GM12878 (cell line): ENCODE measurements around the gene ANKRD44. TPM values are rescaled to one million over a fixed set of nuclear protein-coding genes. Genes with fewer than 3 reads are reported as not detected.

Source experiments
- ATAC-seq: fragments of 200-7000 bp; cut with Tn5 transposase; 3 replicates; pipeline ENCODE4 v1.9.1; 2020; ENCODE audit warnings: mild to moderate bottlenecking, moderate library complexity
- BruUV-seq: library from RNA; stranded (reverse); fragments of 400-500 nt; replicated peaks from 2 replicates; lab custom pipeline; 2021; lab: Mats Ljungman, UMichigan
- CTCF ChIA-PET: fragments of 300-600 bp; sonication (Branson Sonifier 250); formaldehyde crosslinking; extraction: SDS; loops from one replicate; lab custom pipeline; 2021; ENCODE audit warnings: inconsistent platforms; lab: Yijun Ruan, JAX
- POLR2A ChIA-PET: fragments of 350-600 bp; formaldehyde crosslinking; extraction: SDS; loops from one replicate; lab custom pipeline; 2021; ENCODE audit warnings: inconsistent platforms; lab: Charles Lee
- RAD21 ChIA-PET: fragments of 300-600 bp; sonication (Branson Sonifier 250); formaldehyde crosslinking; loops from one replicate; lab custom pipeline; 2023; ENCODE audit warnings: antibody characterized with exemption; ENCODE audit not compliant: unreplicated experiment; lab: Charles Lee
- SMC1A ChIA-PET: fragments of 300-600 bp; sonication (Branson Sonifier 250); formaldehyde crosslinking; loops from one replicate; lab custom pipeline; 2023; ENCODE audit not compliant: unreplicated experiment, uncharacterized antibody; lab: Charles Lee
- DNase-seq: peaks from one replicate; pipeline ENCODE4 v3.0.0-alpha.2; 2011; ENCODE audit warnings: low read depth, low spot score
- FAIRE-seq: peaks from 3 replicates; lab custom pipeline; 2011; peaks lifted over from hg19 to GRCh38; lab: Jason Lieb, UNC
- H2AFZ ChIP-seq: 2 replicates; pipeline ENCODE4 v1.6.0; 2011; ENCODE audit warnings: low read depth, low read length, control low read depth; ENCODE audit not compliant: control insufficient read depth
- H3K27ac ChIP-seq: 2 replicates; pipeline ENCODE4 v1.5.1; 2011; ENCODE audit warnings: control low read depth; ENCODE audit not compliant: control insufficient read depth, insufficient read depth
- H3K27me3 ChIP-seq, 2 experiments: replicated peaks in 1 of 2; 2 replicates each; pipeline versions ENCODE4 v1.6.0 to v1.6.1; 2011; ENCODE audit warnings: low read length in 1 of 2; ENCODE audit not compliant: control insufficient read depth in 2 of 2, insufficient read depth in 2 of 2
- H3K36me3 ChIP-seq, 2 experiments: 2 replicates each; pipeline ENCODE4 v1.5.1; 2011; ENCODE audit warnings: low read length in 1 of 2; ENCODE audit not compliant: control insufficient read depth in 2 of 2, insufficient read depth in 2 of 2
- H3K4me1 ChIP-seq: 2 replicates; pipeline ENCODE4 v1.6.1; 2011; ENCODE audit warnings: mild to moderate bottlenecking, low read length, moderate library complexity, mixed read lengths; ENCODE audit not compliant: control insufficient read depth, insufficient read depth
- H3K4me2 ChIP-seq: 2 replicates; pipeline ENCODE4 v1.6.0; 2011; ENCODE audit warnings: control low read depth; ENCODE audit not compliant: control insufficient read depth, insufficient read depth
- H3K4me3 ChIP-seq: fragments of 200-600 bp; sonication (generic); 2 replicates; pipeline ENCODE4 v1.5.1; 2016
- H3K79me2 ChIP-seq: 2 replicates; pipeline ENCODE4 v1.6.0; 2011; ENCODE audit warnings: low read length; ENCODE audit not compliant: control insufficient read depth, insufficient read depth
- H3K9ac ChIP-seq: 2 replicates; pipeline ENCODE4 v1.8.0; 2011; ENCODE audit warnings: low read length, control low read depth, mixed read lengths; ENCODE audit not compliant: control insufficient read depth, insufficient read depth
- H3K9me3 ChIP-seq: replicated peaks from 3 replicates; pipeline ENCODE4 v1.5.1; 2011; ENCODE audit warnings: mild to moderate bottlenecking, low read length; ENCODE audit not compliant: control insufficient read depth, insufficient read depth
- H4K20me1 ChIP-seq: 2 replicates; pipeline ENCODE4 v1.6.0; 2011; ENCODE audit not compliant: control insufficient read depth, insufficient read depth
- EP300 ChIP-seq, 2 experiments: fragments of 150-350 bp in 1 of 2; IDR thresholded peaks; 2 replicates each; pipeline ENCODE4 v1.6.1; 2011 to 2012; ENCODE audit warnings: low read depth in 2 of 2, low read length in 2 of 2, borderline replicate concordance in 1 of 2, improper control_type of control experiment in 1 of 2, inconsistent platforms in 1 of 2; ENCODE audit not compliant: control insufficient read depth in 1 of 2
- EZH2 ChIP-seq: IDR thresholded peaks from 2 replicates; pipeline ENCODE4 v1.6.1; 2012; ENCODE audit warnings: low read depth, mild to moderate bottlenecking, control low read depth, inconsistent platforms, low read length, borderline replicate concordance; ENCODE audit not compliant: control insufficient read depth
- IRF4 ChIP-seq: IDR thresholded peaks from 2 replicates; pipeline ENCODE4 v1.6.1; 2011; ENCODE audit warnings: low read depth, low read length
- MEF2A ChIP-seq: IDR thresholded peaks from 2 replicates; pipeline ENCODE4 v1.6.1; 2011; ENCODE audit warnings: low read depth, mild to moderate bottlenecking, low read length, moderate library complexity; ENCODE audit not compliant: insufficient read depth
- MTA3 ChIP-seq: IDR thresholded peaks from 2 replicates; pipeline ENCODE4 v1.6.1; 2012; ENCODE audit warnings: low read length, inconsistent platforms, borderline replicate concordance
- NFXL1 ChIP-seq: fragments of 450-650 bp; IDR thresholded peaks from 2 replicates; pipeline ENCODE4 v1.6.1; 2017; ENCODE audit warnings: antibody characterized with exemption, mild to moderate bottlenecking, borderline replicate concordance
- NR2C2 ChIP-seq: IDR thresholded peaks from 2 replicates; pipeline ENCODE4 v1.6.1; 2011; ENCODE audit warnings: borderline replicate concordance, low read depth; ENCODE audit not compliant: control insufficient read depth, insufficient read length
- NRF1 ChIP-seq: conservative IDR thresholded peaks from 2 replicates; pipeline ENCODE4 v1.6.1; 2011; ENCODE audit warnings: mild to moderate bottlenecking, low read depth, low read length, improper control_type of control experiment
- SMAD5 ChIP-seq: IDR thresholded peaks from 2 replicates; pipeline ENCODE4 v1.6.1; 2016; ENCODE audit warnings: antibody characterized with exemption, low read depth
- SRF ChIP-seq, 2 experiments: IDR thresholded peaks; 2 replicates each; pipeline ENCODE4 v1.6.1; 2011; ENCODE audit warnings: low read depth in 2 of 2, low read length in 2 of 2, mild to moderate bottlenecking in 1 of 2, moderate library complexity in 1 of 2
- SUPT20H ChIP-seq: IDR thresholded peaks from 2 replicates; pipeline ENCODE4 v1.6.1; 2011; ENCODE audit warnings: low read depth, mild to moderate bottlenecking, low read length, moderate library complexity, borderline replicate concordance; ENCODE audit not compliant: control insufficient read depth
- SUZ12 ChIP-seq: fragments of 200-600 bp; sonication (generic); IDR thresholded peaks from one replicate; pipeline ENCODE4 v1.6.1; 2018; ENCODE audit warnings: antibody characterized with exemption, mild to moderate bottlenecking; ENCODE audit not compliant: unreplicated experiment
- WRNIP1 ChIP-seq: IDR thresholded peaks from 2 replicates; pipeline ENCODE4 v1.6.1; 2011; ENCODE audit warnings: low read depth, low read length, improper control_type of control experiment, borderline replicate concordance
- ZNF207 ChIP-seq: fragments of 450-650 bp; IDR thresholded peaks from 2 replicates; pipeline ENCODE4 v1.6.1; 2014; ENCODE audit warnings: antibody characterized with exemption, mild to moderate bottlenecking, borderline replicate concordance
- ZNF217 ChIP-seq: fragments of 450-650 bp; IDR thresholded peaks from 2 replicates; pipeline ENCODE4 v1.6.1; 2017; ENCODE audit warnings: antibody characterized with exemption, mild to moderate bottlenecking
- WGBS: methylation state at CpG from one replicate; pipeline ENCODE4 v1.1.6; 2016; ENCODE audit warnings: low lambda C conversion rate; ENCODE audit not compliant: insufficient replicate concordance, insufficient coverage; ENCODE audit errors: missing lambda C conversion rate; 5-methylcytosine and 5-hydroxymethylcytosine counted together
- in situ Hi-C: fragments of 300-500 bp; cut with MboI; formaldehyde crosslinking; loops from 9 replicates; pipeline ENCODE4 v1.14.3; 2018; ENCODE audit warnings: mixed read lengths
- intact Hi-C: fragments of 100-400 bp; cut with micrococcal nuclease; formaldehyde crosslinking; loops from one replicate; pipeline ENCODE4 v1.14.2; 2022; ENCODE audit not compliant: unreplicated experiment
- polyA plus RNA-seq, 11 experiments: library from polyadenylated mRNA; depleted of rRNA in 4 of 11; unstranded in 6 of 11; stranded (reverse) in 5 of 11; fragments of >200 nt; fragmentation: Nextera tagmentation in 4 of 11; fragmentation: Illumina TruSeq in 1 of 11; extraction: Ambion mirVana in 4 of 11; extraction: Trizol in 1 of 11; gene quantifications; 1 replicate in 1 of 11; 2 replicates in 10 of 11; pipeline versions ENCODE4 v1.2.1 to v1.2.3, GENCODE V29; 2011 to 2016; ENCODE audit warnings: inconsistent platforms in 2 of 11, missing spikeins in 2 of 11, low read depth in 1 of 11
- total RNA-seq, 4 experiments: library from RNA; depleted of rRNA in 3 of 4; stranded (reverse); fragments of >200 nt in 3 of 4; fragmentation: Illumina TruSeq in 1 of 4; extraction: Trizol in 1 of 4; gene quantifications; 2 replicates each; pipeline versions ENCODE4 v1.2.1 to v1.2.3, GENCODE V29; 2013 to 2021
- TF ChIP-seq, protein P1 (sequence below): fragments of 450-650 bp; IDR thresholded peaks from 2 replicates; pipeline ENCODE4 v1.6.1; 2016; ENCODE audit warnings: mild to moderate bottlenecking
- TF ChIP-seq, protein P2 (sequence below): IDR thresholded peaks from 2 replicates; pipeline ENCODE4 v1.6.1; 2011; ENCODE audit warnings: borderline replicate concordance, low read depth, mild to moderate bottlenecking, moderate library complexity, mixed read lengths, low read length; ENCODE audit not compliant: insufficient read depth; ENCODE audit errors: extremely low read length
- TF ChIP-seq, protein P3 (sequence below): fragments of 450-650 bp; IDR thresholded peaks from 2 replicates; pipeline ENCODE4 v1.6.1; 2018; ENCODE audit warnings: borderline replicate concordance, mild to moderate bottlenecking; ENCODE audit not compliant: partially characterized antibody
- TF ChIP-seq, protein P4 (sequence below): IDR thresholded peaks from 2 replicates; pipeline ENCODE4 v1.6.1; 2012; ENCODE audit warnings: low read depth, low read length, improper control_type of control experiment

ANKRD44 gene
- total and polyA plus RNA-seq, 10 of the 15 experiments (the other 5 are each of a cell fraction or from before 2014, with no cell fraction given): 19.1 to 99.1 (median 59.6) TPM

DNA sequence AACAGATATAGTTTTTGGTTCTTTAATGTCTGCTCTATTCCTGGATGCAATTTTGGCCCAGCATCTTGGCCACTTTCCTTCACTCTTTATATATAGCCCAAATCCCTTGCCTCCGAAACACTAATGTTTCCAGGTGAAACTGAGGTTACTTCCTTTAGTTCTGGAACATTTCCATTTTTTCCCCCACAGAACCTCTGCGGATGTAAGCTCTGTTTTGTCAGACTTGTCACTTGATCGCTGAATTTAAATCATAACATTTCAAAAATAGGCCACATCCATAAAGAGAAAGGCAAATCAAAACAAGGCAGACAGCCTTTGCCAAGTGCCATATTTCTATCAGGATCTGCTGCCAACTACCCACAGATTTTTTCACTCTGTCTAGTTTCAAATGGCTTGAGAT is 115.1 kb downstream of the ANKRD44 start:
- Histone ChIP-seq H3K27ac (no peak overlapping the region; the same call in 1 of the 2 replicates), H3K4me1 (peaks cover 45% of the 10 kb centered on the region), H2AFZ (no peak overlapping the region), H3K9me3 (no peaks in the 10 kb centered on the region), H3K4me2 (no peak overlapping the region), H3K4me3 (no peak overlapping the region), H3K36me3 (no peaks in the 10 kb centered on the region), H3K79me2 (peaks cover 83% of the 10 kb centered on the region), H3K27me3 (no peaks in the 10 kb centered on the region), H3K9ac (no peak overlapping the region), H4K20me1 (no peaks in the 10 kb centered on the region)
- ATAC-seq: no peak
- BruUV-seq: no TSS peak
- 81% methylated on average over 3 of the region's 3 CpGs for WGBS
- intact Hi-C loops (no loop called here), in situ Hi-C loops (no loop called here)
- POLR2A ChIA-PET: interaction anchor here (0.7 to 3.2 kb wide), 4 partner anchors 10 to 316 kb away, joined by 3 to 18 read pairs (median 4); no protein-coding TSS in a partner anchor
- SMC1A ChIA-PET: interaction anchor here (0.8 to 9.9 kb wide), 11 partner anchors 13 to 116 kb away, joined by 3 to 204 read pairs (median 8); partner anchors contain the start of gene ANKRD44
- RAD21 ChIA-PET: interaction anchor here (0.9 to 9.8 kb wide), 6 partner anchors 15 to 183 kb away, joined by 3 to 210 read pairs (median 36); partner anchors contain the start of gene ANKRD44
- FAIRE-seq: no peak
- DNase-seq: no peak
- CTCF ChIA-PET: interaction anchor here (0.8 to 11.0 kb wide), 8 partner anchors 13 to 112 kb away, joined by 3 to 119 read pairs (median 6); partner anchors contain the start of gene ANKRD44
- TF ChIP-seq, protein P1, sequence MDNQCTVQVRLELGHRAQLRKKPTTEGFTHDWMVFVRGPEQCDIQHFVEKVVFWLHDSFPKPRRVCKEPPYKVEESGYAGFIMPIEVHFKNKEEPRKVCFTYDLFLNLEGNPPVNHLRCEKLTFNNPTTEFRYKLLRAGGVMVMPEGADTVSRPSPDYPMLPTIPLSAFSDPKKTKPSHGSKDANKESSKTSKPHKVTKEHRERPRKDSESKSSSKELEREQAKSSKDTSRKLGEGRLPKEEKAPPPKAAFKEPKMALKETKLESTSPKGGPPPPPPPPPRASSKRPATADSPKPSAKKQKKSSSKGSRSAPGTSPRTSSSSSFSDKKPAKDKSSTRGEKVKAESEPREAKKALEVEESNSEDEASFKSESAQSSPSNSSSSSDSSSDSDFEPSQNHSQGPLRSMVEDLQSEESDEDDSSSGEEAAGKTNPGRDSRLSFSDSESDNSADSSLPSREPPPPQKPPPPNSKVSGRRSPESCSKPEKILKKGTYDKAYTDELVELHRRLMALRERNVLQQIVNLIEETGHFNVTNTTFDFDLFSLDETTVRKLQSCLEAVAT: no peak
- TF ChIP-seq MTA3: no peak
- TF ChIP-seq, protein P2, sequence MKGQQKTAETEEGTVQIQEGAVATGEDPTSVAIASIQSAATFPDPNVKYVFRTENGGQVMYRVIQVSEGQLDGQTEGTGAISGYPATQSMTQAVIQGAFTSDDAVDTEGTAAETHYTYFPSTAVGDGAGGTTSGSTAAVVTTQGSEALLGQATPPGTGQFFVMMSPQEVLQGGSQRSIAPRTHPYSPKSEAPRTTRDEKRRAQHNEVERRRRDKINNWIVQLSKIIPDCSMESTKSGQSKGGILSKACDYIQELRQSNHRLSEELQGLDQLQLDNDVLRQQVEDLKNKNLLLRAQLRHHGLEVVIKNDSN: no peak
- TF ChIP-seq EZH2: no peak
- no peak for TF ChIP-seq EP300 (IDR thresholded peaks at IDR 0.05; ENCODE audit: borderline replicate concordance in 1 of 2, control insufficient read depth in 1 of 2, low read depth in 2 of 2, low read length in 2 of 2)
- no peak for TF ChIP-seq ZNF217
- TF ChIP-seq ZNF207: no peak
- no peak for TF ChIP-seq SUZ12
- TF ChIP-seq IRF4: no peak
- TF ChIP-seq, protein P3, sequence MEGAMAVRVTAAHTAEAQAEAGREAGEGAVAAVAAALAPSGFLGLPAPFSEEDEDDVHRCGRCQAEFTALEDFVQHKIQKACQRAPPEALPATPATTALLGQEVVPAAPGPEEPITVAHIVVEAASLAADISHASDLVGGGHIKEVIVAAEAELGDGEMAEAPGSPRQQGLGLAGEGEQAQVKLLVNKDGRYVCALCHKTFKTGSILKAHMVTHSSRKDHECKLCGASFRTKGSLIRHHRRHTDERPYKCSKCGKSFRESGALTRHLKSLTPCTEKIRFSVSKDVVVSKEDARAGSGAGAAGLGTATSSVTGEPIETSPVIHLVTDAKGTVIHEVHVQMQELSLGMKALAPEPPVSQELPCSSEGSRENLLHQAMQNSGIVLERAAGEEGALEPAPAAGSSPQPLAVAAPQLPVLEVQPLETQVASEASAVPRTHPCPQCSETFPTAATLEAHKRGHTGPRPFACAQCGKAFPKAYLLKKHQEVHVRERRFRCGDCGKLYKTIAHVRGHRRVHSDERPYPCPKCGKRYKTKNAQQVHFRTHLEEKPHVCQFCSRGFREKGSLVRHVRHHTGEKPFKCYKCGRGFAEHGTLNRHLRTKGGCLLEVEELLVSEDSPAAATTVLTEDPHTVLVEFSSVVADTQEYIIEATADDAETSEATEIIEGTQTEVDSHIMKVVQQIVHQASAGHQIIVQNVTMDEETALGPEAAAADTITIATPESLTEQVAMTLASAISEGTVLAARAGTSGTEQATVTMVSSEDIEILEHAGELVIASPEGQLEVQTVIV: no peak
- TF ChIP-seq SMAD5: no peak
- TF ChIP-seq SUPT20H: no peak
- TF ChIP-seq SRF (IDR thresholded peaks at IDR 0.05; ENCODE audit: low read depth in 2 of 2, low read length in 2 of 2): no peak
- no peak for TF ChIP-seq WRNIP1
- TF ChIP-seq MEF2A: no peak
- no peak for TF ChIP-seq NFXL1
- TF ChIP-seq NR2C2: no peak
- TF ChIP-seq, protein P4, sequence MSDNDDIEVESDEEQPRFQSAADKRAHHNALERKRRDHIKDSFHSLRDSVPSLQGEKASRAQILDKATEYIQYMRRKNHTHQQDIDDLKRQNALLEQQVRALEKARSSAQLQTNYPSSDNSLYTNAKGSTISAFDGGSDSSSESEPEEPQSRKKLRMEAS: no peak
- TF ChIP-seq NRF1: no peak
